ENCODE measurements around the gene TCIRG1. TPM values are rescaled to one million over a fixed set of nuclear protein-coding genes. Genes with fewer than 3 reads are reported as not detected.

TCIRG1 gene
- total and polyA plus RNA-seq, 2 of the 13 experiments (the other 11 are each of a cell fraction or from before 2014, with no cell fraction given): 48.0 to 69.6 TPM

DNA sequence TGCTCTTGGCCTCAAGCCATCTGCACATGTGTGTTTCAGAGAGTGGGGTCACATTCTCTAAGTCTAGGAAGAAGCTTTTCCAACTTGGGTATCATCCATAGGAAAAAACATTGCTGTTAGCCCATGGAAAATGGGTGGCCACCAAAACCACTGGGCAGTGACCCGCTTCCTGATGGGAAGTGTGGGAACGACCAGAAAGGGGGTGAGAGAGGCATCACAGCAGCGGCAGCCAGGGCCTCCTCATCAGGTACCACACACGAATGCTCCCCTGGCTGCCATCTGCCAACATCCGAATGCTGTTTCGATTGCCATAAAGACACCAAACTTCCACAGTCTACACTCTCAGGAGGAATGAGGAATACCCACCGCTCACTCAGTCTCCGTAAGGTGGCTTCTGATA is 42.0 kb downstream of the TCIRG1 start:
- in situ Hi-C loops (cut with HindIII; ENCODE audit: extremely low pct_ligation_motif_present, low pct_unique_long_range_greater_than_20kb): no loop called here
- CTCF ChIA-PET (ENCODE audit: low intra/inter-chr PET ratio, low total read pairs): no interaction called here

DNA sequence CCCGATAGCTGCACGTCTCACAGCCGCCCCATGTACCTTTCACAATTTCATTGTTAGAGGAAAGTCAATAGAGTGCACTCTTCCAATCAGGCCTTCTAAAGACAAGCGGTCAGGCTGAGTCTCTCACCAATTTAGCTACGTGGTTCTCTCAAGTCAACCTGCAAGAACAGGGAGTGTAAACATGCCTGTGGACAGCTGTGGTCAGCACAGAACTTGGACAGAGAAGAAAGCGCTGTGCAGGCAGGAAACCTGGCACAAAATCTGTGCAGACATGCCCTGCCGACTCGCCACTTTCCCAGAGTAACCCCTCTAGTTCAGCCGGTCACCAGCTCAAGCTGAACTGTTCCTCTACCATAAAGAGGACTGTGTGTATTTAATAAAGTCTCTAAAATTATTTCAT is 42.9 kb downstream of the TCIRG1 start:
- Histone ChIP-seq H4K20me1 (ENCODE audit: insufficient read depth, low read length) (peaks cover 9% of the 10 kb centered on the region; the same call in 1 of the 2 replicates), H3K36me3 (replicated peaks in 1 of 2; ENCODE audit: control insufficient read depth in 1 of 2, insufficient read depth in 2 of 2, low read length in 2 of 2) (peaks cover 25 to 66% of the 10 kb centered on the region in 2 experiments), H3K9ac (ENCODE audit: insufficient read depth, low read depth, low read length) (no peak overlapping the region), H3K27ac (ENCODE audit: extremely low read length, insufficient read depth, low read length) (no peak overlapping the region), H3K9me3 (ENCODE audit: low read length) (no peaks in the 10 kb centered on the region), H2AFZ (ENCODE audit: low read length) (no peak overlapping the region), H3K4me1 (ENCODE audit: insufficient read depth, low read length) (peaks cover 20% of the 10 kb centered on the region), H3K79me2 (ENCODE audit: insufficient read depth, low read length) (peaks cover 89% of the 10 kb centered on the region), H3K4me2 (ENCODE audit: low read depth, low read length) (no peak overlapping the region), H3K27me3 (ENCODE audit: control insufficient read depth in 1 of 2, insufficient read depth in 2 of 2, low read length in 2 of 2) (no peaks in the 10 kb centered on the region), H3K4me3 (replicated peaks in 1 of 3; ENCODE audit: insufficient read depth in 1 of 3, low read depth in 2 of 3, low read length in 3 of 3) (no peak overlapping the region)
- intact Hi-C loops (cut with micrococcal nuclease; ENCODE audit: unreplicated experiment): no loop called here
- DNase-seq (ENCODE audit: low spot score) (no peak), ATAC-seq (no peak), FAIRE-seq (no peak)
- POLR2A ChIA-PET: no interaction called here
- CTCF ChIA-PET (ENCODE audit: low intra/inter-chr PET ratio, low total read pairs): no interaction called here
- in situ Hi-C loops (cut with HindIII; ENCODE audit: extremely low pct_ligation_motif_present, low pct_unique_long_range_greater_than_20kb): no loop called here
- no TSS peak for BruUV-seq (replicated peaks)
- TF ChIP-seq RBM22 (optimal IDR thresholded peaks at IDR 0.05; ENCODE audit: low read length) (peak; percentile 72), FOXA1 (IDR thresholded peaks at IDR 0.05) (no peak), FOXA1 (CRISPR knock-in tag; IDR thresholded peaks at IDR 0.05) (peak; percentile 30; the same call in 1 of the 2 replicates), TCF7 (IDR thresholded peaks at IDR 0.05; ENCODE audit: low read depth) (no peak)
- TF ChIP-seq, protein P1, sequence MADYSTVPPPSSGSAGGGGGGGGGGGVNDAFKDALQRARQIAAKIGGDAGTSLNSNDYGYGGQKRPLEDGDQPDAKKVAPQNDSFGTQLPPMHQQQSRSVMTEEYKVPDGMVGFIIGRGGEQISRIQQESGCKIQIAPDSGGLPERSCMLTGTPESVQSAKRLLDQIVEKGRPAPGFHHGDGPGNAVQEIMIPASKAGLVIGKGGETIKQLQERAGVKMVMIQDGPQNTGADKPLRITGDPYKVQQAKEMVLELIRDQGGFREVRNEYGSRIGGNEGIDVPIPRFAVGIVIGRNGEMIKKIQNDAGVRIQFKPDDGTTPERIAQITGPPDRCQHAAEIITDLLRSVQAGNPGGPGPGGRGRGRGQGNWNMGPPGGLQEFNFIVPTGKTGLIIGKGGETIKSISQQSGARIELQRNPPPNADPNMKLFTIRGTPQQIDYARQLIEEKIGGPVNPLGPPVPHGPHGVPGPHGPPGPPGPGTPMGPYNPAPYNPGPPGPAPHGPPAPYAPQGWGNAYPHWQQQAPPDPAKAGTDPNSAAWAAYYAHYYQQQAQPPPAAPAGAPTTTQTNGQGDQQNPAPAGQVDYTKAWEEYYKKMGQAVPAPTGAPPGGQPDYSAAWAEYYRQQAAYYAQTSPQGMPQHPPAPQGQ (CRISPR knock-in tag; IDR thresholded peaks at IDR 0.05; ENCODE audit: borderline replicate concordance): no peak
- 97% methylated on average over 9 of the region's 9 CpGs for WGBS (ENCODE audit: low lambda C conversion rate)

More for the DNA sequence above, 42.0 kb downstream of the TCIRG1 start:
- no peak overlapping the region for H3K27ac ChIP-seq (ENCODE audit: extremely low read length, insufficient read depth, low read length)
- H4K20me1 ChIP-seq (ENCODE audit: insufficient read depth, low read length): peaks cover 17% of the 10 kb centered on the region; the same call in 1 of the 2 replicates
- FAIRE-seq: no peak
- no peaks in the 10 kb centered on the region for H3K27me3 ChIP-seq (ENCODE audit: control insufficient read depth in 1 of 2, insufficient read depth in 2 of 2, low read length in 2 of 2)
- ATAC-seq: no peak
- no peaks in the 10 kb centered on the region for H3K9me3 ChIP-seq (ENCODE audit: low read length)
- peaks cover 25 to 72% of the 10 kb centered on the region in 2 experiments for H3K36me3 ChIP-seq (replicated peaks in 1 of 2; ENCODE audit: control insufficient read depth in 1 of 2, insufficient read depth in 2 of 2, low read length in 2 of 2)
- no peak overlapping the region for H3K4me2 ChIP-seq (ENCODE audit: low read depth, low read length)
- intact Hi-C loops (cut with micrococcal nuclease; ENCODE audit: unreplicated experiment): no loop called here
- H3K9ac ChIP-seq (ENCODE audit: insufficient read depth, low read depth, low read length): no peak overlapping the region
- peaks cover 27% of the 10 kb centered on the region for H3K4me1 ChIP-seq (ENCODE audit: insufficient read depth, low read length)
- H3K4me3 ChIP-seq (replicated peaks in 1 of 3; ENCODE audit: insufficient read depth in 1 of 3, low read depth in 2 of 3, low read length in 3 of 3): no peak overlapping the region
- H3K79me2 ChIP-seq (ENCODE audit: insufficient read depth, low read length): peaks cover 90% of the 10 kb centered on the region
- TF ChIP-seq YEATS4 (CRISPR knock-in tag; IDR thresholded peaks at IDR 0.05; ENCODE audit: borderline replicate concordance) (no peak), RBM22 (optimal IDR thresholded peaks at IDR 0.05; ENCODE audit: low read length) (peak; percentile 77), AGO2 (optimal IDR thresholded peaks at IDR 0.05; ENCODE audit: low read depth, low read length) (peak; percentile 37)
- BruUV-seq (replicated peaks): no TSS peak
- WGBS (ENCODE audit: low lambda C conversion rate): 98% methylated on average over 8 of the region's 8 CpGs
- no peak overlapping the region for H2AFZ ChIP-seq (ENCODE audit: low read length)
- DNase-seq (ENCODE audit: low spot score): no peak
- POLR2A ChIA-PET: no interaction called here

Data from HepG2 (cell line).